Ramos (cell line): ENCODE data around the gene CCDC201.

Source experiments
- in situ Hi-C: fragments of 300-500 bp; cut with MboI; formaldehyde crosslinking; loops from one replicate; pipeline ENCODE4 v1.14.3; 2022; ENCODE audit warnings: low sequenced_read_pairs; ENCODE audit not compliant: unreplicated experiment

CCDC201 gene

GRCh38 chr7:45873035-45873354, at the start of gene CCDC201:
TSS of gene CCDC201 (minus strand) at chr7:45873082. CDS start at chr7:45873007, 75 bp downstream.
- in situ Hi-C loops: no loop called here

- in situ Hi-C loops: loop anchor here (10.0 kb wide), 1 partner anchor 1263 kb away; no protein-coding TSS in a partner anchor
Measured at GRCh38 chr7:45921699-45922519, 49.0 kb upstream of the CCDC201 start.

- in situ Hi-C loops: loop anchor here (10.0 kb wide), 1 partner anchor 1263 kb away; no protein-coding TSS in a partner anchor
Measured at GRCh38 chr7:45921381-45921698, 48.5 kb upstream of the CCDC201 start.

- in situ Hi-C loops: loop anchor here (10.0 kb wide), 1 partner anchor 1264 kb away; no protein-coding TSS in a partner anchor
Measured at GRCh38 chr7:45920502-45921380, 47.9 kb upstream of the CCDC201 start, which contains the start of gene IGFBP3. TSS of gene IGFBP3 (minus strand) at chr7:45921272. CDS start at chr7:45921140, 132 bp downstream.

- in situ Hi-C loops: loop anchor here (10.0 kb wide), 2 partner anchors 1175 to 1265 kb away; no protein-coding TSS in a partner anchor
Measured at GRCh38 chr7:45919993-45920459, 47.1 kb upstream of the CCDC201 start.

- in situ Hi-C loops: loop anchor here (10.0 kb wide), 1 partner anchor 1175 kb away; no protein-coding TSS in a partner anchor
Measured at GRCh38 chr7:45919231-45919784, 46.4 kb upstream of the CCDC201 start.

GRCh38 chr7:45918556-45918955, 45.7 kb upstream of the CCDC201 start:
- in situ Hi-C loops: loop anchor here (10.0 kb wide), 1 partner anchor 1176 kb away; no protein-coding TSS in a partner anchor

- in situ Hi-C loops: loop anchor here (10.0 kb wide), 1 partner anchor 1177 kb away; no protein-coding TSS in a partner anchor
Measured at GRCh38 chr7:45917658-45918057, 44.8 kb upstream of the CCDC201 start.

GRCh38 chr7:45917064-45917463, 44.2 kb upstream of the CCDC201 start:
- in situ Hi-C loops: loop anchor here (10.0 kb wide), 1 partner anchor 1178 kb away; no protein-coding TSS in a partner anchor

- in situ Hi-C loops: loop anchor here (10.0 kb wide), 1 partner anchor 1179 kb away; no protein-coding TSS in a partner anchor
Measured at GRCh38 chr7:45915606-45916005, 42.7 kb upstream of the CCDC201 start.

- in situ Hi-C loops: loop anchor here (10.0 kb wide), 1 partner anchor 1180 kb away; no protein-coding TSS in a partner anchor
Measured at GRCh38 chr7:45914911-45915310, 42.0 kb upstream of the CCDC201 start.

- in situ Hi-C loops: loop anchor here (10.0 kb wide), 1 partner anchor 1182 kb away; no protein-coding TSS in a partner anchor
Measured at GRCh38 chr7:45912972-45913371, 40.1 kb upstream of the CCDC201 start.

GRCh38 chr7:45911311-45911710, 38.4 kb upstream of the CCDC201 start:
- in situ Hi-C loops: loop anchor here (10.0 kb wide), 1 partner anchor 1183 kb away; no protein-coding TSS in a partner anchor

- in situ Hi-C loops: loop anchor here (10.0 kb wide), 1 partner anchor 1184 kb away; no protein-coding TSS in a partner anchor
Measured at GRCh38 chr7:45910855-45911254, 38.0 kb upstream of the CCDC201 start.

GRCh38 chr7:45909561-45909960, 36.7 kb upstream of the CCDC201 start:
- in situ Hi-C loops: no loop called here

GRCh38 chr7:45902820-45903219, 29.9 kb upstream of the CCDC201 start:
- in situ Hi-C loops: no loop called here

- in situ Hi-C loops: no loop called here
Measured at GRCh38 chr7:45901566-45901965, 28.7 kb upstream of the CCDC201 start.

GRCh38 chr7:45898222-45898621, 25.3 kb upstream of the CCDC201 start:
- in situ Hi-C loops: no loop called here

- in situ Hi-C loops: no loop called here
Measured at GRCh38 chr7:45897042-45897690, 24.3 kb upstream of the CCDC201 start.
